Omental fat pad (tissue), 4 donors: Measurements from ENCODE around the gene TMTC4. TPM values are rescaled to one million over a fixed set of nuclear protein-coding genes. Genes with fewer than 3 reads are reported as not detected.
A peak's percentile ranks its signal among the peaks of the same experiment; 100 is the strongest.
"Not testable (repeated sequence)": the region's sequence is repeated elsewhere in the genome, so short reads cannot be mapped to it uniquely, and the experiment has no call there.

Experiments
- ATAC-seq: fragments of 150-250 bp; one replicate; pipeline ENCODE4 v1.9.1; 2016; ENCODE audit warnings: mild to moderate bottlenecking, moderate library complexity; ENCODE audit not compliant: low FRiP score
- DNase-seq: peaks from one replicate; pipeline ENCODE4 v3.0.0-alpha.2; 2019; ENCODE audit warnings: low spot score
- CTCF ChIP-seq, 3 donors: fragments of 450-650 bp; IDR thresholded peaks; one replicate each; pipeline ENCODE4 v1.5.1; 2016 to 2017; ENCODE audit warnings: antibody characterized with exemption in 3 of 3, mild to moderate bottlenecking in 3 of 3, moderate library complexity in 2 of 3
- total RNA-seq, 4 donors: library from RNA; depleted of rRNA; stranded (reverse); fragments of >200 nt; gene quantifications; one replicate each; pipeline ENCODE4 v1.1.0, GENCODE V29; 2016

The TMTC4 gene
- total RNA-seq, 4 donors from 2014 or later: 9.2 to 16.9 (median 12.9) TPM

- no peak for TF ChIP-seq CTCF (IDR thresholded peaks at IDR 0.05)
- no peak for DNase-seq
- no peak for ATAC-seq
These were observed 85.3 kb downstream of the TMTC4 start for GRCh38 chr13:100589178-100589725.

GRCh38 chr13:100588331-100589177, 86.0 kb downstream of the TMTC4 start, which contains the start of gene GGACT:
Gene GGACT, minus strand, starts transcription at chr13:100588789. Its CDS starts 56,198 bp downstream, at chr13:100532591.
- DNase-seq (peak; percentile 34), ATAC-seq (peak; percentile 85)
- TF ChIP-seq CTCF (IDR thresholded peaks at IDR 0.05): peak in 2 of 3 donors; percentile 12 to 69

- no peak for TF ChIP-seq CTCF (IDR thresholded peaks at IDR 0.05)
- no peak for DNase-seq
- ATAC-seq: no peak
These were observed 89.7 kb downstream of the TMTC4 start for GRCh38 chr13:100584896-100585295.

GRCh38 chr13:100581504-100581903, 93.1 kb downstream of the TMTC4 start:
- DNase-seq (no peak), ATAC-seq (no peak)
- no peak for TF ChIP-seq CTCF (IDR thresholded peaks at IDR 0.05)

GRCh38 chr13:100581030-100581429, 93.6 kb downstream of the TMTC4 start:
- ATAC-seq: no peak
- no peak for TF ChIP-seq CTCF (IDR thresholded peaks at IDR 0.05)
- no peak for DNase-seq

- ATAC-seq: no peak
- TF ChIP-seq CTCF (IDR thresholded peaks at IDR 0.05): no peak
- no peak for DNase-seq
These were observed 94.5 kb downstream of the TMTC4 start for GRCh38 chr13:100580045-100580444.

GRCh38 chr13:100577239-100577638, 97.4 kb downstream of the TMTC4 start:
- not testable (repeated sequence) for ATAC-seq, DNase-seq
